Measurements from ENCODE around the gene CLEC2D.

The CLEC2D gene, protein sequence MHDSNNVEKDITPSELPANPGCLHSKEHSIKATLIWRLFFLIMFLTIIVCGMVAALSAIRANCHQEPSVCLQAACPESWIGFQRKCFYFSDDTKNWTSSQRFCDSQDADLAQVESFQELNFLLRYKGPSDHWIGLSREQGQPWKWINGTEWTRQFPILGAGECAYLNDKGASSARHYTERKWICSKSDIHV

DNA sequence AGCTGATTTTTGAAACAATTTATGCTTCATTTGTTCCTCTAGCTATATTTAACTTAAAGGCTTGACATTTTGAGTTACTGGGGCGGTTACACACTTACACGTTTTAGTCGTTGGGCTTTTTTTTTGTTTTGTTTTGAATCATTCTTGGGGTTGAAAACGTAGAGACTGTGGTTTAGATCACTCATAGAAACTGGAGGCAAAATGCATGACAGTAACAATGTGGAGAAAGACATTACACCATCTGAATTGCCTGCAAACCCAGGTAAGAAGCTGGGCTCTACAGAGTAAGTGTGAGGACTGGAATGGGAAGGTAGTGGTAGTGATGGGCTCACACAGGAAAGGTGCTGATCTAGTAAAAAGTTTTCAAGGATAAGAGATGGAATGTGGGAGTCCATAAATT, at the start of gene CLEC2D:
CLEC2D (plus strand) TSS at position 180 of the 400 bp plus-strand sequence; CDS start at position 202, 22 bp downstream.
- POLR2A ChIA-PET: interaction anchor here (0.7 to 1.5 kb wide), 4 partner anchors 19 to 1021 kb away, joined by 3 to 9 read pairs (median 4); no protein-coding TSS in a partner anchor

GRCh38 chr12:9625019-9625418, 44.5 kb upstream of the CLEC2D start:
- ChIA-PET POLR2A (no interaction called here), CTCF (interaction anchor here (1.1 to 2.0 kb wide), 3 partner anchors 9 to 11 kb away, joined by 3 to 8 read pairs (median 5); no protein-coding TSS in a partner anchor)
- TF ChIP-seq CTCF (IDR thresholded peaks at IDR 0.05; ENCODE audit: control extremely low read depth, extremely low read depth, low read depth, missing control alignments): no peak
- no peak for DNase-seq (ENCODE audit: extremely low spot score)

More for the DNA sequence above, at the start of gene CLEC2D:
- CTCF ChIA-PET: interaction anchor here (0.8 to 5.4 kb wide), 7 partner anchors 9 to 81 kb away, joined by 3 to 33 read pairs (median 5); no protein-coding TSS in a partner anchor
- peak; percentile 57 for DNase-seq (ENCODE audit: extremely low spot score)
- no peak for TF ChIP-seq CTCF (IDR thresholded peaks at IDR 0.05; ENCODE audit: control extremely low read depth, extremely low read depth, low read depth, missing control alignments)

GRCh38 chr12:9626291-9626690, 43.2 kb upstream of the CLEC2D start:
- no peak for TF ChIP-seq CTCF (IDR thresholded peaks at IDR 0.05; ENCODE audit: control extremely low read depth, extremely low read depth, low read depth, missing control alignments)
- DNase-seq (ENCODE audit: extremely low spot score): no peak
- ChIA-PET CTCF (interaction anchor here (1.6 kb wide), 1 partner anchor 9 kb away, joined by 3 read pairs; no protein-coding TSS in a partner anchor), POLR2A (no interaction called here)

- ChIA-PET POLR2A (no interaction called here), CTCF (no interaction called here)
- DNase-seq (ENCODE audit: extremely low spot score): no peak
- no peak for TF ChIP-seq CTCF (IDR thresholded peaks at IDR 0.05; ENCODE audit: control extremely low read depth, extremely low read depth, low read depth, missing control alignments)
Measured at GRCh38 chr12:9626821-9627220, 42.7 kb upstream of the CLEC2D start.

- DNase-seq (ENCODE audit: extremely low spot score): no peak
- CTCF ChIA-PET: interaction anchor here (0.9 to 4.3 kb wide), 9 partner anchors 15 to 310 kb away, joined by 3 to 23 read pairs (median 5); no protein-coding TSS in a partner anchor
- no peak for TF ChIP-seq CTCF (IDR thresholded peaks at IDR 0.05; ENCODE audit: control extremely low read depth, extremely low read depth, low read depth, missing control alignments)
- POLR2A ChIA-PET: no interaction called here
Measured at GRCh38 chr12:9632766-9633165, 36.7 kb upstream of the CLEC2D start.

- peak; percentile 63 for DNase-seq (ENCODE audit: extremely low spot score)
- peak; percentile 71 for TF ChIP-seq CTCF (IDR thresholded peaks at IDR 0.05; ENCODE audit: control extremely low read depth, extremely low read depth, low read depth, missing control alignments)
- CTCF ChIA-PET: interaction anchor here (0.7 to 4.3 kb wide), 23 partner anchors 10 to 302 kb away, joined by 3 to 23 read pairs (median 5); partner anchors contain the start of gene CLEC2D
- POLR2A ChIA-PET: no interaction called here
Measured at GRCh38 chr12:9634177-9634803, 35.2 kb upstream of the CLEC2D start.

Data from GM10248 (cell line).